HUES6 (cell line): ENCODE measurements around the gene SDK2.

Source experiments
- H3K27ac ChIP-seq: 2 replicates; pipeline ENCODE4 v1.7.0; 2013; ENCODE audit warnings: low read depth, mild to moderate bottlenecking, low read length, inconsistent platforms
- H3K27me3 ChIP-seq: 2 replicates; pipeline ENCODE4 v1.6.1; 2013; ENCODE audit warnings: low read length; ENCODE audit not compliant: control insufficient read depth, insufficient read depth
- H3K36me3 ChIP-seq: 2 replicates; pipeline ENCODE4 v1.6.1; 2013; ENCODE audit warnings: low read length; ENCODE audit not compliant: control insufficient read depth, insufficient read depth
- H3K4me1 ChIP-seq: 2 replicates; pipeline ENCODE4 v1.6.1; 2013; ENCODE audit warnings: low read length; ENCODE audit not compliant: control insufficient read depth, insufficient read depth
- H3K4me3 ChIP-seq: 2 replicates; pipeline ENCODE4 v1.5.1; 2013; ENCODE audit warnings: low read depth, low read length
- H3K9ac ChIP-seq: one replicate; pipeline ENCODE4 v1.6.1; 2013; ENCODE audit warnings: mild to moderate bottlenecking, low read length
- H3K9me3 ChIP-seq: 2 replicates; pipeline ENCODE4 v1.6.1; 2013; ENCODE audit warnings: low read depth, low read length; ENCODE audit not compliant: control insufficient read depth, insufficient read depth

The SDK2 gene

GRCh38 chr17:73609060-73609459, 35.2 kb downstream of the SDK2 start:
- Histone ChIP-seq H3K9me3 (no peaks in the 10 kb centered on the region), H3K4me3 (no peak overlapping the region), H3K36me3 (no peaks in the 10 kb centered on the region), H3K27ac (no peak overlapping the region), H3K4me1 (peaks cover 34% of the 10 kb centered on the region), H3K9ac (no peak overlapping the region), H3K27me3 (no peaks in the 10 kb centered on the region)

- Histone ChIP-seq H3K4me1 (peaks cover 11% of the 10 kb centered on the region; the same call in 1 of the 2 replicates), H3K27ac (no peak overlapping the region), H3K36me3 (no peaks in the 10 kb centered on the region), H3K4me3 (no peak overlapping the region), H3K9ac (no peak overlapping the region), H3K27me3 (no peaks in the 10 kb centered on the region), H3K9me3 (no peaks in the 10 kb centered on the region)
These were observed 38.8 kb downstream of the SDK2 start for GRCh38 chr17:73605444-73605843.

DNA sequence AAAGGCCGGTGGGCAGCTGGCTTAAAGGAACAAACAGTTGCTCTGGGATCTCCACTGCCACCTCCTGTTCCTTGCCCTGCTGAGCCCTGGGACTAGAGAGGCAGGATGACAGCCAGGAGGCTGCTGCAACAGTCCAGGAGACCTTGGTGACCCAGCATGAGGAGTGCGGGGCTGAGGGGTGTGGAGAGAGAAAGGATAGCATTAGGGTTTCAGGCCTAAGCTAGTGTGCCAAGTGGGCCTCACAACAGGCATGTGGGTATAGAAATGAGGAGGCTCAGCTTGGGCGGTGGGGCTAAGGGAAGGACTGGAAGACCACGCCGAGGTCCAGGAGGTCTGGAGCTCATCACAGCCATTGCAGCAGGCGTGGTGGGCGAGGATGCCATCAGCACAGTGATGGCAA, 39.8 kb downstream of the SDK2 start:
- H3K4me1 ChIP-seq: peaks cover 5% of the 10 kb centered on the region; the same call in 1 of the 2 replicates
- H3K9ac ChIP-seq: no peak overlapping the region
- no peaks in the 10 kb centered on the region for H3K27me3 ChIP-seq

DNA sequence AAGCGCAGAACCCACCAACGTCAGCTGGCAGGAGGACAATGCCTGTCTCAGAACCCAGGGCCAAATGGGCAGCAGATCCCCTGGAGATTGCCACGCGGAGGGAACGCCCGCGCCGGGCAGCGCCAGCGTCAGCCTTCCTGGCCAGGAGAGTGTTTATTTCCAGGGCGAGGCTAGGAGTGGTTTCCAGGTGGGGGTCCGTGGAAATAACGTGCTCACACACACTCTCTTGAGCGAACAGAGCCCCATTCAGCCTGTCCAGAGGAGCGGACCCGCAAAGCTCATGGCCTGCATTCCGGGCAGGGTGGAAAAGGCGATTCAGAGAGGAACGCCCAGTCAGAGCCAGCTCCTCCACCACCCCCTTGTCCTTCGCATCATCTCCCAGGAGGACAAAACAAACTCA, 40.3 kb downstream of the SDK2 start:
- no peak overlapping the region for H3K4me3 ChIP-seq
- no peak overlapping the region for H3K9ac ChIP-seq
- no peak overlapping the region for H3K27ac ChIP-seq
- no peaks in the 10 kb centered on the region for H3K27me3 ChIP-seq
- H3K9me3 ChIP-seq: no peaks in the 10 kb centered on the region
- no peaks in the 10 kb centered on the region for H3K36me3 ChIP-seq
- H3K4me1 ChIP-seq: peaks cover 5% of the 10 kb centered on the region; the same call in 1 of the 2 replicates

More for the DNA sequence above, 39.8 kb downstream of the SDK2 start:
- Histone ChIP-seq H3K9me3 (no peaks in the 10 kb centered on the region), H3K4me3 (no peak overlapping the region), H3K27ac (no peak overlapping the region), H3K36me3 (no peaks in the 10 kb centered on the region)

DNA sequence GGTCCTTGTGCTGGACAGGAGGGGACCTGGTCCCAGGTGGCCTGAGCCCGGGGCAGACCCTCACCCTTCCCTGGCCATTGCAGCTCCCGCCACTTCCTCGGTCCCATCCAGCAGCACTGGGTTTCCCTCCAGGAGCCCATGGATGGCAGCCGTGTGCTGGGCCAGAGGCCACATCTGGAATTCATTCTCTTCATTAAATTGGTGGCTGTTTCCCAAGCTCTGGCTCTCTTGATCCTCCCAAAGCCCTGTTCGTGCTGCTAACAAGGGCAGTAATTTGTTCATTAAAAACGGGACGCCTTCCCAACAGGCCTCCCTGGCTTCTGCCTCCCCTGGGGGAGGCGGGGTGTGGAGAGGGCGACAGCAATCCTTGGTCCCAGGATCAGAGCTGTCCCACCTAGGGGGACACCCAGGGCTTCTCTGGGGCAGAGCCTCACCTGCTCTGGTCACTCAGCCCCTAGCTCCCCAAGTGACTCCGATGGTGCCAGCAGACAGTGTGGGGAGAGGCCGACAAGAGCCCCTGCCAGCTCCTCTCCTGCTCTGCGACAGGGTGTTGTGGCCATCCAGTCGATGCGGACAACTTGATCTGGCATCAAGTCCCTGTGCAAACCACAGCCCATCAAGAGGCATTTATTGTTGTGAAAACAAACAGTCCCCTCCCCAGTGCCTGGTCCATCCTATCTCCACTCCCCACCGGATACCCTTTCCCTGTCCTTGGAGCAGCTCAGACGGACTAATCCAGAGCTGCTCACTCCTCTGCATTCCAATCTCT, 44.0 kb downstream of the SDK2 start:
- Histone ChIP-seq H3K27ac (no peak overlapping the region), H3K27me3 (no peaks in the 10 kb centered on the region), H3K9ac (no peak overlapping the region), H3K4me1 (peaks cover 12% of the 10 kb centered on the region), H3K36me3 (no peaks in the 10 kb centered on the region), H3K4me3 (no peak overlapping the region), H3K9me3 (no peaks in the 10 kb centered on the region)

DNA sequence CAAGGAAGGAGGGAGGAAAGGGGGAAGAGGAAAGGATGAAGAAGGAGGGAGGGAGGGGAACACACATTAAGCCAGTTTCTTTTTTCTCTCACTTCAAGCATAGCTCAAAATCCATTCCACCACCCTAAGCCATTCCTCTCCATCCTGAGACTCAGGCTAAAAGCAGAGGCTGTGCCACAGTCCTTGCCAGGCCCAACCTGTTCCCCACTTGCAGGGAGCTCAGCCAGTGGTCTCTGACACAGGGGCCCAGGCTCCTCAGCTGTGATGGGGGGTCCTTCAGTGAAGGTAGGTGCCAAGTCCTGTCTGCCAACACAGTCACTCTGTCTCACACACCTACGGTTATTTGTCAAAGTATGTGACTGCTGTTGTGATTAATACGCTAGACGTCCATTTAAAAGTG, 44.6 kb downstream of the SDK2 start:
- Histone ChIP-seq H3K4me3 (no peak overlapping the region), H3K27me3 (no peaks in the 10 kb centered on the region; the same call in 1 of the 2 replicates), H3K9me3 (no peaks in the 10 kb centered on the region), H3K36me3 (no peaks in the 10 kb centered on the region), H3K9ac (no peak overlapping the region), H3K4me1 (peaks cover 14% of the 10 kb centered on the region), H3K27ac (no peak overlapping the region)

- H3K9me3 ChIP-seq: no peaks in the 10 kb centered on the region
- H3K27ac ChIP-seq: no peak overlapping the region
- no peak overlapping the region for H3K9ac ChIP-seq
- H3K4me1 ChIP-seq: peaks cover 14% of the 10 kb centered on the region
- H3K27me3 ChIP-seq: no peaks in the 10 kb centered on the region; the same call in 1 of the 2 replicates
- no peak overlapping the region for H3K4me3 ChIP-seq
- no peaks in the 10 kb centered on the region for H3K36me3 ChIP-seq
These were observed 46.0 kb downstream of the SDK2 start for GRCh38 chr17:73598212-73598611.

DNA sequence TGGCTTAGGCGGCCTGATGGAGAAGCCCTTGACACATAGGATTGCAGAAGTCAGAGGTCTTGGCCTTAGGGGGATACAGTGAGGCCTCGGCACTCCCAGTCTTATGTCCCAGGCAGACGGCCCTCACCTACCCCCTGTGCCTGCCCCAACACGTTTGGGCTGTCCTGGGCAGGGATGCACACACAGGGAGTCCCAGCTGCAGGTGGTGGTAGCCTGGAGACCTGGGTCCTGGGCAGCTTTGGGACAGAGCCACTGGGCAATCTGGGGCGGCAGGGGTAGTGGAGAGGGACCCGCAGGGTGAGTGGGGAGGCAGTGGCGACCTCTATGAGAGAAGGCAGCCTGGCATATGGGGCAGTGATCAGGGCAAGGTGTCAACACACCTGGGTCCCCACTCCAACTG, 48.3 kb downstream of the SDK2 start:
- H3K36me3 ChIP-seq: no peaks in the 10 kb centered on the region
- peaks cover 14% of the 10 kb centered on the region for H3K4me1 ChIP-seq
- H3K27me3 ChIP-seq: peaks cover 11% of the 10 kb centered on the region; the same call in 1 of the 2 replicates
- no peak overlapping the region for H3K9ac ChIP-seq
- no peak overlapping the region for H3K4me3 ChIP-seq
- no peaks in the 10 kb centered on the region for H3K9me3 ChIP-seq
- H3K27ac ChIP-seq: no peak overlapping the region

- H3K9me3 ChIP-seq: no peaks in the 10 kb centered on the region
- no peak overlapping the region for H3K9ac ChIP-seq
- H3K27ac ChIP-seq: no peak overlapping the region
- peaks cover 14% of the 10 kb centered on the region; the same call in 1 of the 2 replicates for H3K27me3 ChIP-seq
- no peak overlapping the region for H3K4me3 ChIP-seq
- no peaks in the 10 kb centered on the region for H3K36me3 ChIP-seq
- peaks cover 14% of the 10 kb centered on the region for H3K4me1 ChIP-seq
These were observed 48.8 kb downstream of the SDK2 start for GRCh38 chr17:73595479-73595878.

DNA sequence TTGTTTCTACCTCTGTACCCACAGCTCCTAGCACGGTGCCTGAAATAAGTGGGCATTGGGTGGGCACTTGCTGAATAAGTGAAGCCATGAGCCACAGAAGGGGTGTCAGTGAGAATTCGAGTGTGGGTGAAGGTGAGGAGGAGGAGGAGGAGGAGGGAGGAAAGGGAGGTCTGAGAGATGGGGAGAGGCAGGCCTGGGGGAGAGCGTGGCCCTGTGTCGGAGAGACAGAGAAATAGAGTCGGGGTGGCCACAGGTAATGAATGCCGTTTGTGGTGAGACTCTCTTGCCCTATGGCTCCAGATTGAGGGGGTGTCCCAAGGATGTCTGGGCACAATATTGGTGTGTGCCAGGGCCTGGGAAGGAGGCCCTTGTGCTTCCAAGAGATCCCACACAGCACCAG, 49.2 kb downstream of the SDK2 start:
- Histone ChIP-seq H3K4me3 (no peak overlapping the region), H3K36me3 (no peaks in the 10 kb centered on the region), H3K9me3 (no peaks in the 10 kb centered on the region), H3K27ac (no peak overlapping the region), H3K4me1 (peaks cover 14% of the 10 kb centered on the region), H3K27me3 (peaks cover 18% of the 10 kb centered on the region; the same call in 1 of the 2 replicates), H3K9ac (no peak overlapping the region)

DNA sequence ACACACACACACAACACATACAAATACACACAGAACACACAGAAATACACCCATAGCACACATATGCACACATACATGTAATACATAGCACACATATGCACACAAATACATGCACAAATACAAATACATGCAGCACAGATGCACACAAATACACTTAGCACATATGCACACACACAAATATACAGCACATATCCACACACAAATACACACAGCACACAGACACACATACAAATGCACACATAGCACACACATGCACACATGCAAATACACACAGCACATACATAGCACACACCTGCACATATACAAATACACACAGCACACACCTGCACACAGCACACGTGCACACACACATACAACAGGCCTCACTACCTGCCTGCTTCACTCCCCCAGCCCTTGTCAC, 49.6 kb downstream of the SDK2 start:
- Histone ChIP-seq H3K9me3 (no peaks in the 10 kb centered on the region), H3K27ac (no peak overlapping the region), H3K36me3 (no peaks in the 10 kb centered on the region), H3K9ac (no peak overlapping the region), H3K4me3 (no peak overlapping the region), H3K27me3 (peaks cover 22% of the 10 kb centered on the region; the same call in 1 of the 2 replicates), H3K4me1 (peaks cover 19% of the 10 kb centered on the region)
